SK-N-SH treated with all-trans-retinoic acid at 6 μM for 48 hours (cell line): ENCODE results near the gene LSS.

ENCODE experiments used
- ATAC-seq: fragments of 200-7000 bp; cut with Tn5 transposase; 3 replicates; pipeline ENCODE4 v1.9.1; 2020; ENCODE audit warnings: mild to moderate bottlenecking, moderate library complexity
- CREB5 ChIP-seq: fragments of 250-450 bp; sonication (Bioruptor Pico); IDR thresholded peaks from 2 replicates; pipeline ENCODE4 v1.5.1; 2020; ENCODE audit warnings: low read depth, mild to moderate bottlenecking, moderate library complexity
- CSDC2 ChIP-seq: fragments of 250-450 bp; sonication (Bioruptor Pico); IDR thresholded peaks from 2 replicates; pipeline ENCODE4 v1.5.0; 2020; ENCODE audit warnings: mild to moderate bottlenecking, moderate library complexity
- CSRNP3 ChIP-seq: fragments of 250-450 bp; sonication (Bioruptor Pico); IDR thresholded peaks from 2 replicates; pipeline ENCODE4 v1.5.1; 2021; ENCODE audit warnings: mild to moderate bottlenecking, moderate library complexity
- ESRRG ChIP-seq: fragments of 250-450 bp; sonication (Bioruptor Pico); IDR thresholded peaks from 2 replicates; pipeline ENCODE4 v1.6.1; 2021; ENCODE audit warnings: mild to moderate bottlenecking
- GLIS3 ChIP-seq: fragments of 250-450 bp; sonication (Bioruptor Pico); IDR thresholded peaks from 2 replicates; pipeline ENCODE4 v1.5.0; 2020; ENCODE audit warnings: mild to moderate bottlenecking, moderate library complexity
- ISL1 ChIP-seq: fragments of 250-450 bp; sonication (Bioruptor Pico); IDR thresholded peaks from 2 replicates; pipeline ENCODE4 v2.1.2; 2022; ENCODE audit warnings: mild to moderate bottlenecking, moderate library complexity
- OSR1 ChIP-seq: fragments of 250-450 bp; sonication (Bioruptor Pico); IDR thresholded peaks from 2 replicates; pipeline ENCODE4 v1.8.0; 2022; ENCODE audit warnings: moderate library complexity, mild to moderate bottlenecking, inconsistent platforms
- PATZ1 ChIP-seq: fragments of 250-450 bp; sonication (Bioruptor Pico); IDR thresholded peaks from 2 replicates; pipeline ENCODE4 v1.8.0; 2020; ENCODE audit warnings: mild to moderate bottlenecking, moderate library complexity, borderline replicate concordance
- POU6F1 ChIP-seq: fragments of 250-450 bp; sonication (Bioruptor Pico); IDR thresholded peaks from 2 replicates; pipeline ENCODE4 v1.8.0; 2021; ENCODE audit warnings: low read depth, mild to moderate bottlenecking, moderate library complexity, borderline replicate concordance
- PPARA ChIP-seq: fragments of 250-450 bp; sonication (Bioruptor Pico); IDR thresholded peaks from 2 replicates; pipeline ENCODE4 v1.5.0; 2020; ENCODE audit warnings: mild to moderate bottlenecking, borderline replicate concordance
- RARB ChIP-seq: fragments of 250-450 bp; sonication (Bioruptor Pico); IDR thresholded peaks from 2 replicates; pipeline ENCODE4 v1.8.0; 2021; ENCODE audit warnings: mild to moderate bottlenecking, moderate library complexity
- SNAI2 ChIP-seq: fragments of 250-450 bp; sonication (Bioruptor Pico); IDR thresholded peaks from 2 replicates; pipeline ENCODE4 v1.5.0; 2020; ENCODE audit warnings: mild to moderate bottlenecking, moderate library complexity
- TCF4 ChIP-seq: fragments of 250-450 bp; sonication (Bioruptor Pico); IDR thresholded peaks from 2 replicates; pipeline ENCODE4 v1.8.0; 2021; ENCODE audit warnings: mild to moderate bottlenecking, moderate library complexity, borderline replicate concordance
- TSHZ2 ChIP-seq: fragments of 250-450 bp; sonication (Bioruptor Pico); IDR thresholded peaks from 2 replicates; pipeline ENCODE4 v1.5.0; 2020; ENCODE audit warnings: mild to moderate bottlenecking, moderate library complexity
- ZC3H10 ChIP-seq: fragments of 250-450 bp; sonication (Bioruptor Pico); IDR thresholded peaks from 2 replicates; pipeline ENCODE4 v1.5.1; 2021; ENCODE audit warnings: mild to moderate bottlenecking, moderate library complexity
- ZFP3 ChIP-seq: fragments of 250-450 bp; sonication (Bioruptor Pico); IDR thresholded peaks from 2 replicates; pipeline ENCODE4 v1.5.0; 2020; ENCODE audit warnings: mild to moderate bottlenecking, moderate library complexity
- ZNF565 ChIP-seq: fragments of 450-650 bp; formaldehyde crosslinking; conservative IDR thresholded peaks from 2 replicates; pipeline ENCODE4 v1.5.0; 2020; ENCODE audit warnings: low read depth, mild to moderate bottlenecking, moderate library complexity
- ZNF70 ChIP-seq: fragments of 450-650 bp; formaldehyde crosslinking; IDR thresholded peaks from 2 replicates; pipeline ENCODE4 v1.5.0; 2020; ENCODE audit warnings: mild to moderate bottlenecking, moderate library complexity
- ZNF8 ChIP-seq: fragments of 450-650 bp; formaldehyde crosslinking; IDR thresholded peaks from 2 replicates; pipeline ENCODE4 v1.5.0; 2020; ENCODE audit warnings: mild to moderate bottlenecking, moderate library complexity

LSS gene

GRCh38 chr21:46264690-46265144 lies 36.1 kb upstream of the LSS start:
- TF ChIP-seq CSDC2 (no peak), ISL1 (no peak), ZNF8 (CRISPR knock-in tag) (no peak), PPARA (CRISPR knock-in tag) (no peak), RARB (CRISPR knock-in tag) (no peak), GLIS3 (CRISPR knock-in tag) (no peak), PATZ1 (no peak), ZC3H10 (CRISPR knock-in tag) (no peak), ESRRG (CRISPR knock-in tag) (no peak), ZNF70 (CRISPR knock-in tag) (no peak), TSHZ2 (CRISPR knock-in tag) (no peak)
- TF ChIP-seq, all 23 proteins: peak for 0
- no peak; the same call in 1 of the 3 replicates for ATAC-seq

GRCh38 chr21:46264046-46264689 lies 35.6 kb upstream of the LSS start:
- ATAC-seq = no peak
- no peak for TF ChIP-seq POU6F1 (CRISPR knock-in tag)
- TF ChIP-seq CSDC2 = no peak
- TF ChIP-seq OSR1 = no peak
- TF ChIP-seq CREB5 (CRISPR knock-in tag) = no peak
- no peak for TF ChIP-seq SNAI2 (CRISPR knock-in tag)
- no peak for TF ChIP-seq ZNF565 (CRISPR knock-in tag)
- TF ChIP-seq ISL1 = no peak
- TF ChIP-seq RARB (CRISPR knock-in tag) = no peak
- no peak for TF ChIP-seq TCF4 (CRISPR knock-in tag)
- no peak for TF ChIP-seq CSRNP3 (CRISPR knock-in tag)
- no peak for TF ChIP-seq ZFP3 (CRISPR knock-in tag)
- TF ChIP-seq TSHZ2 (CRISPR knock-in tag) = no peak
- TF ChIP-seq, all 23 proteins: peak for 0
